H1 (cell line): Measurements from ENCODE around the gene SNRNP40. TPM values are rescaled to one million over a fixed set of nuclear protein-coding genes. Genes with fewer than 3 reads are reported as not detected.

ENCODE experiments used
- CHD7 ChIP-seq: fragments of 300-600 bp; sonication (generic); IDR thresholded peaks from 2 replicates; pipeline ENCODE4 v1.7.1; 2012; ENCODE audit warnings: low read length, moderate library complexity, mild to moderate bottlenecking, inconsistent platforms; ENCODE audit not compliant: insufficient replicate concordance
- E2F6 ChIP-seq: IDR thresholded peaks from 2 replicates; pipeline ENCODE4 v1.6.1; 2012; ENCODE audit warnings: inconsistent platforms
- EZH2 ChIP-seq: fragments of 200-600 bp; sonication (generic); IDR thresholded peaks from 2 replicates; pipeline ENCODE4 v1.7.1; 2012; ENCODE audit warnings: low read depth, mild to moderate bottlenecking, moderate library complexity, low read length, inconsistent platforms; ENCODE audit not compliant: severe bottlenecking
- FOSL1 ChIP-seq: IDR thresholded peaks from 2 replicates; pipeline ENCODE4 v1.6.1; 2011; ENCODE audit warnings: mild to moderate bottlenecking, low read depth, low read length, moderate library complexity; ENCODE audit not compliant: insufficient read depth
- HDAC2 ChIP-seq, 2 experiments: fragments of 300-600 bp in 1 of 2; sonication (generic) in 1 of 2; IDR thresholded peaks; 2 replicates each; pipeline ENCODE4 v1.6.1; 2011 to 2012; ENCODE audit warnings: low read depth in 2 of 2, low read length in 2 of 2, mild to moderate bottlenecking in 2 of 2, moderate library complexity in 2 of 2, borderline replicate concordance in 1 of 2, inconsistent platforms in 1 of 2
- JUN ChIP-seq: IDR thresholded peaks from 2 replicates; pipeline ENCODE4 v1.6.1; 2011; ENCODE audit warnings: low read depth, mild to moderate bottlenecking, improper control_type of control experiment, low read length
- polyA plus RNA-seq, 7 experiments: library from polyadenylated mRNA; depleted of rRNA in 3 of 7; stranded (reverse) in 5 of 7; unstranded in 2 of 7; fragments of >200 nt in 5 of 7; fragments of 200-250 nt in 2 of 7; gene quantifications; 1 replicate in 5 of 7; 2 replicates in 1 of 7; 4 replicates in 1 of 7; pipeline versions ENCODE4 v1.2.1 to v1.2.3, GENCODE V29; 2011 to 2013; ENCODE audit warnings: missing spikeins in 2 of 7, mixed read lengths in 2 of 7
- total RNA-seq: library from RNA; stranded (reverse); fragmentation: NEBNext Ultra II Directional; extraction: Animal tissue kit (Norgen Biotek cat#: 25700); gene quantifications from 2 replicates; pipeline ENCODE4 v1.2.1, GENCODE V29; 2021

The SNRNP40 gene
- total and polyA plus RNA-seq, 2 of the 8 experiments (the other 6 are each of a cell fraction or from before 2014, with no cell fraction given): 97.4 to 113 TPM

- no peak for TF ChIP-seq CHD7
- TF ChIP-seq EZH2: no peak
- TF ChIP-seq JUN: no peak
- TF ChIP-seq FOSL1: no peak
- TF ChIP-seq HDAC2 (IDR thresholded peaks at IDR 0.05; ENCODE audit: borderline replicate concordance in 1 of 2, low read depth in 2 of 2, low read length in 2 of 2): no peak
- no peak for TF ChIP-seq E2F6
- TF ChIP-seq, all 59 proteins: peak for 0
These were observed 3.6 kb upstream of the SNRNP40 start (continued) for GRCh38 chr1:31300193-31300592.
